HUES6 (cell line): ENCODE measurements around the gene SMG6.

Experiments used
- H3K27ac ChIP-seq: 2 replicates; pipeline ENCODE4 v1.7.0; 2013; ENCODE audit warnings: low read depth, mild to moderate bottlenecking, low read length, inconsistent platforms
- H3K27me3 ChIP-seq: 2 replicates; pipeline ENCODE4 v1.6.1; 2013; ENCODE audit warnings: low read length; ENCODE audit not compliant: control insufficient read depth, insufficient read depth
- H3K36me3 ChIP-seq: 2 replicates; pipeline ENCODE4 v1.6.1; 2013; ENCODE audit warnings: low read length; ENCODE audit not compliant: control insufficient read depth, insufficient read depth
- H3K4me1 ChIP-seq: 2 replicates; pipeline ENCODE4 v1.6.1; 2013; ENCODE audit warnings: low read length; ENCODE audit not compliant: control insufficient read depth, insufficient read depth
- H3K4me3 ChIP-seq: 2 replicates; pipeline ENCODE4 v1.5.1; 2013; ENCODE audit warnings: low read depth, low read length
- H3K9ac ChIP-seq: one replicate; pipeline ENCODE4 v1.6.1; 2013; ENCODE audit warnings: mild to moderate bottlenecking, low read length
- H3K9me3 ChIP-seq: 2 replicates; pipeline ENCODE4 v1.6.1; 2013; ENCODE audit warnings: low read depth, low read length; ENCODE audit not compliant: control insufficient read depth, insufficient read depth

The SMG6 gene

DNA sequence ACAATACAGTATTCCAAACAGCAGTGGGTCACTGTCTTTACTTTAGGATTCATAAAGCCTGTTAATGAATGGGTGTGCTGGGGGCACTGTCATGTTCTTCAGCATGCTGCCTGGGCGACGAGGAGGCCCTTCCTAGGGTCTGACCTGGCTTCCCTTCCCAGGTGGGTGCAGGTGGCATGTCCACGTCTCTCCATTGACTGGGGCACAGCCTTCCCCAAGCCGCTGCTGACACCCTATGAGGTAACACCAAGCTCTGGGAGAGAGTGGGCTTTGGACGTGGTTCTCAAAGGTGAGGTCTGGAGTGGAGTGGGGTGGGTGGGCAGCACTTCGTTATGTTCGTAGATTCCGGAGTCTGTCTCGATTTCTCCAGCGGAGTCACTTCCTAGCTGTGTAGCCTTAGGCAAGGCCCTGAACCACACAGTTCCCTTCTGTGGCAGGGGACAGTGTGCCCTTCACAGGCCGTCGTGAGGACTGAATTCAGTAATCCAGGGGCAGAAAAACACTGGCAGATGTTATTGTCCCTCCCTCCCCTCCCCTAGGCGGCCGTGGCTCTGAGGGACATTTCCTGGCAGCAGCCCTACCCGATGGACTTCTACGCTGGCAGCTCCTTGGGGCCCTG lies 262.5 kb downstream of the SMG6 start:
- H3K4me1 ChIP-seq: peaks cover 12% of the 10 kb centered on the region
- peaks cover 33% of the 10 kb centered on the region for H3K36me3 ChIP-seq
- no peak overlapping the region for H3K27ac ChIP-seq
- H3K9me3 ChIP-seq: no peaks in the 10 kb centered on the region
- peak overlapping the region; percentile 82 for H3K4me3 ChIP-seq
- peaks cover 4% of the 10 kb centered on the region for H3K27me3 ChIP-seq
- H3K9ac ChIP-seq: peak overlapping the region; percentile 58

GRCh38 chr17:2040219-2040827 lies 263.3 kb downstream of the SMG6 start:
- Histone ChIP-seq H3K9ac (no peak overlapping the region), H3K4me3 (no peak overlapping the region), H3K36me3 (peaks cover 36% of the 10 kb centered on the region), H3K27ac (no peak overlapping the region), H3K4me1 (peaks cover 12% of the 10 kb centered on the region), H3K9me3 (no peaks in the 10 kb centered on the region), H3K27me3 (peaks cover under 1% of the 10 kb centered on the region; the same call in 1 of the 2 replicates)

DNA sequence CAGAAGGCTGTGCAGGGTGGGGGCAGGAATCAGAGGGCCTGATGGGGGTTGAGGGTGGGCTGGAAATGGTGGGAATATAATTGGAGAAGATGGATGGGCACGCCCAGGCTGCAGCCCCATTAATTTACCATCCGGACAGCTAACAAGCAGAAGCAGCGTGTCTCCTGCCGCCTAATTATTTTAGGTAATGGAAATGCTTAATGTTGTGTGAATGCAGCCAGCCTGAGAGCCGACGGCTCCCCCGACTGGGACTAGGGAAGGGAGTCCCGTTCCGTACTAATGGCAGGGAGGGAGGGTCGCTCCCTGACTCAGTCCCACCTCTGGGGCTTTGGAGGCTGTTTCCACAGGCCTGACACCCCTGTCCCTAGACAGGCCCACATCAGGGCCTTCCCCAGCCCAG lies 266.4 kb downstream of the SMG6 start:
- Histone ChIP-seq H3K36me3 (peaks cover 23% of the 10 kb centered on the region), H3K27ac (no peak overlapping the region)

DNA sequence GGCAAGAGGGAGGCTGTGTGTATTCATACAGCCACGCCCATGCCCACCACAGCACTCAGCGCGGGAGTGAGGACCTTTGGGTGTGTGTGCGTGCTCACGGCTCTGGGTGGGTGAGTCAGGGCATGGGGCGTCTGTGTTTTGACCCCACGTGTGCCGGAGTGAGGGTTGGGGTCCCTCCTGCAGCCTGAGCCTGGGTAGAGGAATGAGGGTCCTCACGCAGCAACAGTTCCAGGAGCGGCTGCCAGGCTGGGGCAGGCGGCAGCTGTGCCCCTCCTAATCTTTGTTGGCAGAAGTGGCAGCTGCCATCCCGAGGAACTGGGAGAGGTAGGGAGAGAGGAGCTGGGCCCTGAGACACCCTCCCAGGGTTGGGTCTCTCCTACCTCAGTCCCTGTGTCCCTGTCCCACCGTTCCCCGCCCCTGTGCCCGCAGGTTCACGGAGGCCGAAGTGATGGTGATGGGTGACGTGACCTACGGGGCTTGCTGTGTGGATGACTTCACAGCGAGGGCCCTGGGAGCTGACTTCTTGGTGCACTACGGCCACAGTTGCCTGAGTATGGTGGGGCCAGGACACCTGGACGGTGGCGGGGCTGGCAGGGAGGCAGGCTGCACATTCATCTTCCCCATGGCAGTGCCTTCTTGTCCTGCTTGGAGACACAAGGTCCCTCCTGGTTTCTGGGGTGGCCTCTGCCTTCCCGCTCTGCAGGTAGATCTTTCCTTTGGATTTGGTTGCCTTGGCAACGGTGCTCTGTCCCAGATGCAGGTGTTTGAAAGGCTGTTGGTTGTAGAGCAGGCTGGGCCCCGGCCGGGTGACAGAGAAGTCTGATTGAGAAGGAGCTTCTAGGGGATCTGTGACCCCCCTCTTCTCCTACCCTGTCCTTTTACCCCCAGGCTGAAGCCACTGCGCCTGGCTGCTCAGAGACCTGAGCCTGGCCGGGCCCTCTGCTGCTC lies 267.8 kb downstream of the SMG6 start:
- Histone ChIP-seq H3K4me1 (peaks cover 8% of the 10 kb centered on the region; the same call in 1 of the 2 replicates), H3K36me3 (peaks cover 23% of the 10 kb centered on the region), H3K27ac (no peak overlapping the region), H3K9me3 (no peaks in the 10 kb centered on the region), H3K9ac (no peak overlapping the region), H3K27me3 (no peaks in the 10 kb centered on the region), H3K4me3 (no peak overlapping the region)

More for the DNA sequence above, 266.4 kb downstream of the SMG6 start:
- H3K4me3 ChIP-seq: no peak overlapping the region
- H3K9me3 ChIP-seq: no peaks in the 10 kb centered on the region
- no peak overlapping the region for H3K9ac ChIP-seq
- peaks cover 11% of the 10 kb centered on the region; the same call in 1 of the 2 replicates for H3K4me1 ChIP-seq
- H3K27me3 ChIP-seq: no peaks in the 10 kb centered on the region

DNA sequence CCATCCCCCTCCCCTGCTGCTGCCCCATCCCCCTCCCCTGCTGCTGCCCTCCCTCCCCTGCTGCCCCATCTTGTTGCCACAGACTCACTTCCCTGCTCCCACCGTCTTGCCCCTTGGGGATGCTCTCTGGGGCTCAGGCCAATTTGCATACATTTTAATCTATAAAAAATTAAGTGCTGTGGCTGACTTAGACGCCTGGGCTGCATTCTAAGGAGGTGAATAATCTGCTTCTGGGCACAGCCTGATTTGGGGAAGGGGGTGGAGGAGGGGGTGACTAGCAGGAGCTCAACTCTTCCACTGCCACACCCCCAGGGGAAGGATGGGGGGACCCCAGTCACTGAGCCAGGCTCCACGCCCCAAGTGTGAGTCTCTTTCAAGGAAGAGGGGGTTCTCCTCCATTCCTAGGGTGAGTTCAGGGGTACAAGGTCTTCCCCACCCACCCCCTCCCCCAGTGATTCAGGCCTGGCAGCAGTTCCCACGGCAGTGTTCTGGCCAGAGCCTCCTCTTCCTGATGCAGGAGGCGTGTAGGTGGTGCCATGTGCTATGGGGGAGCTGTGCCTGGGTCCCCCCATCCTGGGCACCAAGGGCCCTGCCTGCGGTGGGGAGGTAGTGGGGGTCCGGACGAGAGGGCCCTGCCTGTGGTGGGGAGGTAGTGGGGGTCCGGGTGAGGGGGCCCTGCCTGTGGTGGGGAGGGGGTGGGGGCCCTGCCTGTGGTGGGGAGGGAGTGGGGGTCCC lies 268.6 kb downstream of the SMG6 start:
- Histone ChIP-seq H3K4me1 (peaks cover 9% of the 10 kb centered on the region; the same call in 1 of the 2 replicates), H3K9ac (no peak overlapping the region), H3K4me3 (no peak overlapping the region), H3K9me3 (no peaks in the 10 kb centered on the region), H3K27me3 (no peaks in the 10 kb centered on the region), H3K27ac (no peak overlapping the region), H3K36me3 (peaks cover 20% of the 10 kb centered on the region)

- Histone ChIP-seq H3K9me3 (no peaks in the 10 kb centered on the region), H3K27me3 (peaks cover 6% of the 10 kb centered on the region), H3K9ac (no peak overlapping the region), H3K27ac (no peak overlapping the region), H3K4me1 (peaks cover 9% of the 10 kb centered on the region; the same call in 1 of the 2 replicates), H3K36me3 (peaks cover 17% of the 10 kb centered on the region), H3K4me3 (no peak overlapping the region)
These were observed 269.4 kb downstream of the SMG6 start for GRCh38 chr17:2034157-2034556.

DNA sequence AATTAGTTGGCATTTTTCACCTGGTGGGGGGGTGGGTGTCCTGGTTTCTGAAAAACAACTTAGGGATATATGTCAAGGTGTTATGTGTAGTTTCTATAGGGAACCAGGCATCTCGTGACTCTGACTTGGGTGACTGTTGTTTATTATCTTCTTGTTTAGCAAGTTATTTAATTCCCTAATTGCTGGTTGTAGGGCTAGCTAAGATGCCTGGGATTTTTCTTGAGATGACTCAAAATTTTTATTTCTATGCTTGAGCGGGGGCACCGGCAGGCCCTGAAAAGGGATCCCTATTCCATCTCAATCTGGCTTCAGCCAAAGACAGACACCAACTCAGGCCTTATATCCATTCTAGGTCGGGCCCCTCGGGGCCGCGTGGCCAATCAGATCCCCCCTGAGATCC lies 270.4 kb downstream of the SMG6 start:
- Histone ChIP-seq H3K9me3 (no peaks in the 10 kb centered on the region), H3K9ac (no peak overlapping the region), H3K27ac (no peak overlapping the region), H3K36me3 (peaks cover 17% of the 10 kb centered on the region), H3K27me3 (peaks cover 16% of the 10 kb centered on the region), H3K4me1 (peaks cover 9% of the 10 kb centered on the region; the same call in 1 of the 2 replicates), H3K4me3 (no peak overlapping the region)

DNA sequence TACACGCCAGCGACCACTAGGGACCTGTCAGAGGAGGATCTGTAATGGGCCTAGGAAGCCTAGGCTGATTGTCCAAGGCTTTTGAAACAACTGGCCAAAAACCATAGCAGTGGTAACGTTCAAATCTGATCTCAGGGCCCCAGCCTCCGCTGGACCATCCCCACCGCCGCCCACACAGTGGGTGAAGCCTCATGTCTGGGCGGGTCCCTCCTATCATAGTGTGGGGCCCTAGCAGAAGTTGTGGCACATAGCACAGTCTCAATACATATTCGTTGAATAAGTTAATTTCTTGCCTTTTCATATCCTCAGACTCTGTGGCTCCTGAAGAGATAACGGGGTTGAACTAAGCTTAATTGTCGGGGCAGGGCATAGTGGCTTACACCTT lies 272.8 kb downstream of the SMG6 start:
- Histone ChIP-seq H3K4me1 (peaks cover 9% of the 10 kb centered on the region; the same call in 1 of the 2 replicates), H3K9ac (no peak overlapping the region), H3K27ac (no peak overlapping the region), H3K4me3 (peak overlapping the region; percentile 94), H3K36me3 (peaks cover under 1% of the 10 kb centered on the region; the same call in 1 of the 2 replicates), H3K27me3 (peaks cover 40% of the 10 kb centered on the region), H3K9me3 (no peaks in the 10 kb centered on the region)

- Histone ChIP-seq H3K4me3 (peak within 1 kb of the TSS; percentile 94), H3K36me3 (no peaks in the 10 kb centered on the region), H3K9ac (peak within 1 kb of the TSS; percentile 71), H3K27ac (no peak within 1 kb of the TSS), H3K27me3 (peaks cover 47% of the 10 kb centered on the region), H3K4me1 (peaks cover 9% of the 10 kb centered on the region; the same call in 1 of the 2 replicates), H3K9me3 (no peaks in the 10 kb centered on the region)
These were observed 273.4 kb downstream of the SMG6 start, which contains the start of gene DPH1 for GRCh38 chr17:2029911-2030778. Gene DPH1 (plus strand): TSS chr17:2030153. CDS start chr17:2030170, 17 bp downstream.

- Histone ChIP-seq H3K27me3 (peaks cover 61% of the 10 kb centered on the region), H3K4me3 (no peak overlapping the region)
These were observed 274.8 kb downstream of the SMG6 start for GRCh38 chr17:2028737-2029136.

More at GRCh38 chr17:2028737-2029136, 274.8 kb downstream of the SMG6 start:
- Histone ChIP-seq H3K9me3 (no peaks in the 10 kb centered on the region), H3K36me3 (no peaks in the 10 kb centered on the region), H3K27ac (no peak overlapping the region), H3K4me1 (peaks cover 8% of the 10 kb centered on the region; the same call in 1 of the 2 replicates), H3K9ac (no peak overlapping the region)
